GM20431 (cell line): Measurements from ENCODE around the gene SLC41A3.

Experiments used
- in situ Hi-C: fragments of 300-500 bp; cut with MseI, MboI; formaldehyde crosslinking; loops from one replicate; pipeline ENCODE4 v1.15.0; 2020; ENCODE audit warnings: low sequenced_read_pairs; ENCODE audit not compliant: unreplicated experiment

Gene SLC41A3

GRCh38 chr3:126121632-126122031 is 37.7 kb upstream of the SLC41A3 start:
- in situ Hi-C loops = no loop called here

- in situ Hi-C loops = no loop called here
Observed at GRCh38 chr3:126121074-126121473, 37.1 kb upstream of the SLC41A3 start.

GRCh38 chr3:126119976-126120375 is 36.1 kb upstream of the SLC41A3 start:
- in situ Hi-C loops = no loop called here

- in situ Hi-C loops = no loop called here
Observed at GRCh38 chr3:126119008-126119675, 35.2 kb upstream of the SLC41A3 start.

- in situ Hi-C loops = no loop called here
Observed at GRCh38 chr3:126118591-126118990, 34.7 kb upstream of the SLC41A3 start.

- in situ Hi-C loops = no loop called here
Observed at GRCh38 chr3:126117786-126118185, 33.9 kb upstream of the SLC41A3 start.

GRCh38 chr3:126117212-126117611 is 33.3 kb upstream of the SLC41A3 start:
- in situ Hi-C loops = no loop called here

GRCh38 chr3:126116526-126116925 is 32.6 kb upstream of the SLC41A3 start:
- in situ Hi-C loops = no loop called here

GRCh38 chr3:126114443-126115386 is 30.8 kb upstream of the SLC41A3 start:
- in situ Hi-C loops = no loop called here

- in situ Hi-C loops = no loop called here
Observed at GRCh38 chr3:126113733-126114442, 30.0 kb upstream of the SLC41A3 start.

- in situ Hi-C loops = no loop called here
Observed at GRCh38 chr3:126113238-126113555, 29.3 kb upstream of the SLC41A3 start.

GRCh38 chr3:126112531-126113237 is 28.8 kb upstream of the SLC41A3 start:
- in situ Hi-C loops = no loop called here

- in situ Hi-C loops = no loop called here
Observed at GRCh38 chr3:126111566-126112475, 27.9 kb upstream of the SLC41A3 start.

- in situ Hi-C loops = no loop called here
Observed at GRCh38 chr3:126111126-126111551, 27.2 kb upstream of the SLC41A3 start.

- in situ Hi-C loops = no loop called here
Observed at GRCh38 chr3:126110431-126111125, 26.7 kb upstream of the SLC41A3 start.

- in situ Hi-C loops = no loop called here
Observed at GRCh38 chr3:126109880-126110235, 25.9 kb upstream of the SLC41A3 start.

- in situ Hi-C loops = no loop called here
Observed at GRCh38 chr3:126109146-126109879, 25.4 kb upstream of the SLC41A3 start.

- in situ Hi-C loops = no loop called here
Observed at GRCh38 chr3:126108676-126109050, 24.7 kb upstream of the SLC41A3 start.
